ENCODE data around the gene DEFB110. TPM values are rescaled to one million over a fixed set of nuclear protein-coding genes. Genes with fewer than 3 reads are reported as not detected.

DEFB110 gene
- total RNA-seq, result not detected in 2 replicates

DNA sequence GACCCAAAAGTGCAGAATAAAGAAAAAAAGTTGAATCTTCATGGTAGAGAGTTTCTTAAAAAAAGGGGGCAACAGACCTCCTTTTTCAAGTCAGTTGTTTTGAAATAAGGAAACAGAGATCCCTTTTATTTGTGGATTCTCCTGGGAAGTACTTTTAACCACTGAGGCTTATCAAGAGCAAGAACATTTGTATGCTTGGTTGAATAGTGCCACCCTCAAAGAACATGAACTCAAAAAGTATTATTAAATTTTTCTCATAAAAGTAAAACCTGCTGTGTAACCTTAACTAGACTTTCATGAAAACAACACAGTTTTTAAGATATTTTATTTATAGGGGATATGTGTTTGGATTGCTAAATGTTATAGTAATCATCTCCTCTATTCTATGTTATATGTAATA lies at the start of gene DEFB110:
Gene DEFB110 (minus strand): TSS at position 101 of the 400 bp plus-strand sequence. CDS start 59 bp downstream, at position 42.

DNA sequence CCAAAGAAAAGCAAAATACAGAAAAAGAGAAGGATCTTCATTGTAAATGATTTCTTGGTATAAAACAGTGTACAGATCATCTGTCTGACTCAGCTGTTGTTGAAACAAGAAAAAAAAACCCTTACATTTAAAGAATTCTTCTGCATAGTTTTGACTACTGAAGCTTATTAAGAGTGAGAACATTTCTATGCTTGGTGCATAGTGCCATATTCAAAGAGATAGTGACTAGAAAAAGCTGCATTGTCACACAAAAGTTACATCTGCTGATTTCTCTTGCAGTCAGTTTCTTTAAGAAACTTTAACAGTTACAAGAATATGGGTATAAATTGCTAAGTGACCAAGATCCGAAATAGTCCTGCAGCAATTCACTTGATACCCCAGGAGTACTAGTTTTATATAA lies 28.0 kb upstream of the DEFB110 start, which contains the start of gene DEFB112:
Gene DEFB112 (minus strand): TSS at position 101 of the 400 bp plus-strand sequence. CDS start 60 bp downstream, at position 41.

GRCh38 chr6:49969605-49970004 lies 52.2 kb downstream of the DEFB110 start, which contains the start of gene DEFB113:
Gene DEFB113, minus strand, starts transcription at chr6:49969625. Its CDS starts 0 bp downstream, at chr6:49969625.

Other genes with a start within 250 kb of the DEFB110 start
- not detected in 2 replicates for gene PGK2, start 234.7 kb downstream of the DEFB110 start, total RNA-seq
- not detected in 2 replicates for gene CRISP1, start 155.5 kb downstream of the DEFB110 start, total RNA-seq
- not detected in 2 replicates for gene DEFB114, start 57.8 kb downstream of the DEFB110 start, total RNA-seq
- gene DEFB113, start 52.4 kb downstream of the DEFB110 start, total RNA-seq, result not detected in 2 replicates
- gene DEFB112, start 27.9 kb upstream of the DEFB110 start, total RNA-seq, result not detected in 2 replicates